Measurements from ENCODE around the gene OR2V2.

DNA sequence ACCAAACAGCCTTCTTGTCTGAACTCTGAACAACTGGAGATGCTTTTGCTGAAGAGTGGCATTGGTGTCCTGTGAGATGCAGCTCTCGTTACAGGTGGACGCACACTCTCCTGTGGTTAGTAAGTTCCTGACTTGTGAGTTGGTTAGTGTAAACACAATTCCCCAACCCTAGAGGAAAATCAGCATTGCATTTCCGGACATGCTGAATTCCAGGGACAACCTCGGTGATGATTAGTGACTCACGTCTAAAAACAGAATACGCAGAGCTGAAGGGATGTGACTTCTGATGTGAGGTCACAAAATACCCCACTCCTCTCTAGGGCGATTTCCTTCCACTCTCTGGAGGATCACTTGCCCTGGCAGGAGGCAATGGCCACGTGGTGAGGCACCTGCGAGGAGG lies 5.0 kb downstream of the OR2V2 start:
- no peak for TF ChIP-seq CTCF (IDR thresholded peaks at IDR 0.05; ENCODE audit: poor library complexity, severe bottlenecking)
- TF ChIP-seq POLR2AphosphoS5 (IDR thresholded peaks at IDR 0.05) = no peak
- no peak for TF ChIP-seq RAD21 (conservative IDR thresholded peaks at IDR 0.05)
